ENCODE results near the gene PALMD. TPM values are rescaled to one million over a fixed set of nuclear protein-coding genes. Genes with fewer than 3 reads are reported as not detected.

Gene PALMD
- total RNA-seq, 2 experiments from 2014 or later = not detected

DNA sequence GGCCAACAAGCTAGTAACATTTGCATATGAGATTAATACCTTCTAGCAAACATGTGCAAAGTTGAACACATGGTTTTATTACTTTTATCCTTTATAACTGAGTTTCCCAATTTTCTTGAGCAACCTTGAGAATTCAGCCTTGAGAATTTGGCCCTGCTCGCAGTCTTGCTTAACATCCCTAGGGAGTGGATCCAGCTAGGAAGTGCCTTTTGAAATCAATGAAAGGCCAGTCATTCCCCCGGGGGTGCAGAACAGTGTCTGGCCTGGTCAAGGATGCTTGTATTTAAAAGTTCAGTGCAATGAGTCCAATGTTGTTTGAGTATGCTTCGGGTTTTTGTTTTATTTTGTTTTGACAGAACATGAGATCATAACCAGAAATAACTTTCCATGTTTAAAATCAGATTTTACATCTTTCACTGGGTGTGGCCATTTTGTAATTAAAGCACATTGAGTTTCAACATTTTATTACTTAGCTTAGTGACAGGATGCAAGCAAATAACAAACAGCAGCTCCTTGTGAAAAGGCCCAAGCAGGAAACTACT is 16.7 kb downstream of the PALMD start:
- H3K27ac Mint-ChIP-seq = no peak overlapping the region
- CTCF ChIA-PET = interaction anchor here (1.7 kb wide), 1 partner anchor 23 kb away, joined by 6 read pairs; no protein-coding TSS in a partner anchor
- TF ChIP-seq, protein P1, sequence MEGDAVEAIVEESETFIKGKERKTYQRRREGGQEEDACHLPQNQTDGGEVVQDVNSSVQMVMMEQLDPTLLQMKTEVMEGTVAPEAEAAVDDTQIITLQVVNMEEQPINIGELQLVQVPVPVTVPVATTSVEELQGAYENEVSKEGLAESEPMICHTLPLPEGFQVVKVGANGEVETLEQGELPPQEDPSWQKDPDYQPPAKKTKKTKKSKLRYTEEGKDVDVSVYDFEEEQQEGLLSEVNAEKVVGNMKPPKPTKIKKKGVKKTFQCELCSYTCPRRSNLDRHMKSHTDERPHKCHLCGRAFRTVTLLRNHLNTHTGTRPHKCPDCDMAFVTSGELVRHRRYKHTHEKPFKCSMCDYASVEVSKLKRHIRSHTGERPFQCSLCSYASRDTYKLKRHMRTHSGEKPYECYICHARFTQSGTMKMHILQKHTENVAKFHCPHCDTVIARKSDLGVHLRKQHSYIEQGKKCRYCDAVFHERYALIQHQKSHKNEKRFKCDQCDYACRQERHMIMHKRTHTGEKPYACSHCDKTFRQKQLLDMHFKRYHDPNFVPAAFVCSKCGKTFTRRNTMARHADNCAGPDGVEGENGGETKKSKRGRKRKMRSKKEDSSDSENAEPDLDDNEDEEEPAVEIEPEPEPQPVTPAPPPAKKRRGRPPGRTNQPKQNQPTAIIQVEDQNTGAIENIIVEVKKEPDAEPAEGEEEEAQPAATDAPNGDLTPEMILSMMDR (IDR thresholded peaks at IDR 0.05) = no peak
- ATAC-seq (no peak), DNase-seq (no peak)
- no peaks in the 10 kb centered on the region for H3K4me1 Mint-ChIP-seq (ENCODE audit: low read depth)
- intact Hi-C loops (cut with micrococcal nuclease) = no loop called here
- H3K36me3 Mint-ChIP-seq (ENCODE audit: low read depth) = no peaks in the 10 kb centered on the region
- POLR2A ChIA-PET = no interaction called here
- H3K4me3 Mint-ChIP-seq = no peak overlapping the region
- peaks cover 6% of the 10 kb centered on the region for H3K27me3 Mint-ChIP-seq
- no peaks in the 10 kb centered on the region for H3K9me3 Mint-ChIP-seq

DNA sequence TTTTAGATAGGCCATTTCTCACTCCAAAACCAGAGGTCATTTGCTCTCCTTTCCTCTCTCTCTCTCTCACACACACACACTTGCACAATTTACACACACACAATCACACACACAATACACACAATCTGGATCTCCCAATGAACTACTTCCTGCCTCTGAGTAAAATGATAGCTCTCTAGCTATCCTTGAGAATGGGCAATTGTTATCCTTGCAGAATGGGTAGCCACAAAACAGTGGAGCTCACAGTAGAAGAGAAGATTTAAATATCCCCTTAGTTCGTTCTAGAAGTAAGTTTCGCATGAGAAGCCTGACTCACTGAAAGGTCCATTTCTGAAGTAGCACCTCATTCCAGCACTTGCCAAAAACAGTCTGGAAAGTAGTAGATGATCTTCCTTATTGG is 17.6 kb downstream of the PALMD start:
- no peak overlapping the region for H3K27ac Mint-ChIP-seq
- H3K9me3 Mint-ChIP-seq = no peaks in the 10 kb centered on the region
- DNase-seq (no peak), ATAC-seq (no peak)
- no peaks in the 10 kb centered on the region for H3K36me3 Mint-ChIP-seq (ENCODE audit: low read depth)
- TF ChIP-seq, protein P1 (IDR thresholded peaks at IDR 0.05) = no peak
- peaks cover 6% of the 10 kb centered on the region for H3K27me3 Mint-ChIP-seq
- CTCF ChIA-PET = interaction anchor here (1.7 kb wide), 1 partner anchor 22 kb away, joined by 6 read pairs; no protein-coding TSS in a partner anchor
- no peaks in the 10 kb centered on the region for H3K4me1 Mint-ChIP-seq (ENCODE audit: low read depth)
- H3K4me3 Mint-ChIP-seq = no peak overlapping the region
- intact Hi-C loops (cut with micrococcal nuclease) = no loop called here
- POLR2A ChIA-PET = interaction anchor here (0.6 to 1.0 kb wide), 2 partner anchors 13 to 60 kb away, joined by 3 to 5 read pairs; no protein-coding TSS in a partner anchor

DNA sequence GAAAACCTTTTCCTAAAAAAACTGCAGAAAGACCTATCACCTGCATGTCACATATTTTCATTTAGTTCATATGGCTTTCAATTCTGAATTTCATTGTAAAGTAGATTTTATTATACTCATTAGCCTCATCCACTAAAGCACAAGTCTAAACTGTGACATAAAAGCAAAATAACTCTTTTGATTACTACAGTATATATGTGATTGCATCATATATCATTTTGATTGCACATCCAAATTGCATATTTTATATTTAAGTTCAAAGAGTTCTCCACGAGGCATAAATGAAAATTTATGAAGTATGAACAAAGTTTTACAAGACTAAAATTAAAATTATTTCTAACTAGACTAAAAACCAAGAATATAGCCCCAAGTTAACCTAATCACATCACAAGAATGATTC is 19.3 kb downstream of the PALMD start:
- CTCF ChIA-PET = interaction anchor here (1.7 kb wide), 1 partner anchor 20 kb away, joined by 7 read pairs; no protein-coding TSS in a partner anchor
- Mint-ChIP-seq H3K4me1 (ENCODE audit: low read depth) (no peaks in the 10 kb centered on the region), H3K9me3 (no peaks in the 10 kb centered on the region), H3K27ac (no peak overlapping the region), H3K4me3 (no peak overlapping the region), H3K36me3 (ENCODE audit: low read depth) (no peaks in the 10 kb centered on the region), H3K27me3 (peaks cover 3% of the 10 kb centered on the region)
- TF ChIP-seq, protein P1 (IDR thresholded peaks at IDR 0.05) = no peak
- ATAC-seq = no peak
- POLR2A ChIA-PET = no interaction called here
- no peak for DNase-seq
- intact Hi-C loops (cut with micrococcal nuclease) = no loop called here

DNA sequence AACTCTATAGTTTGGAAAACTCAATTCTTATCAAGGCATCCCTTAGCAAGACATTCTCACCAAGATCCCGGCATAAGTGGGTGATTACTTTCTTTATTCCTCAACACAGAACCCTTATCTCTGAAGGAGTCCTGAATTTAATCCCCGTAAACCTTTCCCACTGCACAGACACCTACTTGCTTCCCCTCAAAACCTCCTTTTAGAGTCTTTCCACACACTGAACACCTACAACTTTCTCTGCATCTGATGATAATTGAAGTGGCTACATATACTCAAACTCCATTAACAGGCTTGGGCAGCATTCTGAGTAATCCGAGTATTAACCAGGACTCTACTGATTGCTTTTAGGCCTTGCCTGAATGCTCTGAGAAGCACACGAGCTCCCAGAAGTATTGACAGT is 23.5 kb downstream of the PALMD start:
- ChIA-PET CTCF (interaction anchor here (1.2 kb wide), 1 partner anchor 16 kb away, joined by 3 read pairs; no protein-coding TSS in a partner anchor), POLR2A (no interaction called here)
- no peaks in the 10 kb centered on the region for H3K9me3 Mint-ChIP-seq
- DNase-seq = no peak
- TF ChIP-seq, protein P1 (IDR thresholded peaks at IDR 0.05) = no peak
- no peak overlapping the region for H3K4me3 Mint-ChIP-seq
- peaks cover 15% of the 10 kb centered on the region for H3K27me3 Mint-ChIP-seq
- no peaks in the 10 kb centered on the region for H3K4me1 Mint-ChIP-seq (ENCODE audit: low read depth)
- intact Hi-C loops (cut with micrococcal nuclease) = no loop called here
- H3K36me3 Mint-ChIP-seq (ENCODE audit: low read depth) = no peaks in the 10 kb centered on the region
- no peak overlapping the region for H3K27ac Mint-ChIP-seq
- ATAC-seq = no peak

DNA sequence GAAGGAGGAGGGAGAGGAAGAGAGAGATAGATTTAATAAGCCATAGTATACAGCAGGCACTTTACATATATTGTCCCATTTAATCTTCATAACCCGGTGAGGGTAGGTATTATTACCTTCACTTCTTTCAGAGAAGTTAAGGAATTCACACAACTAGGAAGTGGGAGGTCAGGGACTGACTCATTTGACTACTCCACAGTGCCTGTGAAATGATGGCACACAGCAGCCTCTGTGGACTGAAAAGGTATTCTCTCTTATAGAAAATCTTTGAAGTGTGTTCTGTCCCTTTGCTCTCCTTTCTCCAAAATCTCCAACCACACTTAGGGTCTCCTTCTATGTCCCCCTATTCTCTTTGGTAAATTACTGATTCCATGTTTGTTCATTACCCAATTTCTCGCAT is 23.9 kb downstream of the PALMD start:
- DNase-seq = no peak
- POLR2A ChIA-PET = no interaction called here
- TF ChIP-seq, protein P1 (IDR thresholded peaks at IDR 0.05) = no peak
- Mint-ChIP-seq H3K36me3 (ENCODE audit: low read depth) (no peaks in the 10 kb centered on the region), H3K27me3 (peaks cover 20% of the 10 kb centered on the region), H3K4me3 (no peak overlapping the region), H3K4me1 (ENCODE audit: low read depth) (no peaks in the 10 kb centered on the region), H3K27ac (no peak overlapping the region), H3K9me3 (no peaks in the 10 kb centered on the region)
- CTCF ChIA-PET = interaction anchor here (1.2 kb wide), 1 partner anchor 16 kb away, joined by 3 read pairs; no protein-coding TSS in a partner anchor
- intact Hi-C loops (cut with micrococcal nuclease) = no loop called here
- no peak for ATAC-seq
